HG03097 (cell line): ENCODE results near the gene STIP1.
A peak's percentile ranks its signal among the peaks of the same experiment; 100 is the strongest.
"Not testable (repeated sequence)": the region's sequence is repeated elsewhere in the genome, so short reads cannot be mapped to it uniquely, and the experiment has no call there.

Experiments used
- ATAC-seq: cut with Tn5 transposase; IDR thresholded peaks from one replicate; pipeline ENCODE4 v1.9.1; 2021; ENCODE audit not compliant: unreplicated experiment, low FRiP score

The STIP1 gene

GRCh38 chr11:64157631-64158394 is 28.2 kb upstream of the STIP1 start:
- ATAC-seq: no peak

- no peak for ATAC-seq
These were observed 24.9 kb upstream of the STIP1 start for GRCh38 chr11:64161037-64161436.

GRCh38 chr11:64162769-64163168 is 23.2 kb upstream of the STIP1 start:
- not testable (repeated sequence) for ATAC-seq

GRCh38 chr11:64163951-64164350 is 22.0 kb upstream of the STIP1 start:
- no peak for ATAC-seq

- no peak for ATAC-seq
These were observed 21.3 kb upstream of the STIP1 start for GRCh38 chr11:64164392-64165312.

- ATAC-seq: no peak
These were observed 20.5 kb upstream of the STIP1 start for GRCh38 chr11:64165481-64165841.

- ATAC-seq: peak; percentile 72
These were observed 19.9 kb upstream of the STIP1 start, which contains the start of gene MACROD1 for GRCh38 chr11:64165842-64166635. Gene MACROD1 (minus strand): TSS chr11:64166113. CDS start chr11:64165994, 119 bp downstream.

GRCh38 chr11:64170419-64170818 is 15.6 kb upstream of the STIP1 start:
- no peak for ATAC-seq

GRCh38 chr11:64173616-64174355 is 12.2 kb upstream of the STIP1 start:
- ATAC-seq: no peak

- ATAC-seq: no peak
These were observed 9.2 kb upstream of the STIP1 start for GRCh38 chr11:64176751-64177150.

- no peak for ATAC-seq
These were observed 7.8 kb upstream of the STIP1 start for GRCh38 chr11:64178203-64178602.

GRCh38 chr11:64178951-64179639 is 6.9 kb upstream of the STIP1 start:
- ATAC-seq: no peak

GRCh38 chr11:64180891-64181290 is 5.1 kb upstream of the STIP1 start:
- ATAC-seq: no peak

GRCh38 chr11:64181506-64182411 is 4.2 kb upstream of the STIP1 start:
- ATAC-seq: no peak

GRCh38 chr11:64183890-64184289 is 2.1 kb upstream of the STIP1 start:
- no peak for ATAC-seq

GRCh38 chr11:64185175-64185692 is 737 bp upstream of the STIP1 start:
- ATAC-seq: peak; percentile 27

- ATAC-seq: no peak
These were observed 658 bp downstream of the STIP1 start for GRCh38 chr11:64186492-64187165.

GRCh38 chr11:64192434-64192833 is 6.5 kb downstream of the STIP1 start:
- ATAC-seq: no peak
